ENCODE measurements around the gene KRT5. TPM values are rescaled to one million over a fixed set of nuclear protein-coding genes. Genes with fewer than 3 reads are reported as not detected.

The KRT5 gene
- polyA plus RNA-seq, 3 donors: 0.04 TPM; not detected in 2

GRCh38 chr12:52555577-52555976, 35.4 kb upstream of the KRT5 start:
- intact Hi-C loops (cut with micrococcal nuclease): no loop called here
- Mint-ChIP-seq H3K27me3 (ENCODE audit: low read depth in 3 of 3) (peaks cover 2 to 20% (median 19%) of the 10 kb centered on the region in 3 donors), H3K9me3 (peaks cover 0 to 3% (median 0%) of the 10 kb centered on the region in 7 donors), H3K4me3 (no peak overlapping the region), H3K27ac (peak overlapping the region in 2 of 7 donors; percentile 20 to 21), H3K36me3 (no peaks in the 10 kb centered on the region), H3K4me1 (no peaks in the 10 kb centered on the region)
- no peak for TF ChIP-seq CTCF (IDR thresholded peaks at IDR 0.05)
- 100% methylated on average over 3 of the region's 6 CpGs for WGBS (ENCODE audit: insufficient coverage)
- Histone ChIP-seq H3K36me3 (replicated peaks in 1 of 2; ENCODE audit: control insufficient read depth in 1 of 2, insufficient read depth in 2 of 2, low read length in 2 of 2) (no peaks in the 10 kb centered on the region), H3K4me3 (replicated peaks in 1 of 3; ENCODE audit: low read depth in 2 of 3, low read length in 3 of 3) (no peak overlapping the region), H4K20me1 (ENCODE audit: insufficient read depth, low read length) (no peaks in the 10 kb centered on the region), H3K9ac (ENCODE audit: insufficient read depth, low read length, poor library complexity, severe bottlenecking) (no peak overlapping the region), H3K9me3 (replicated peaks in 1 of 2; ENCODE audit: control insufficient read depth in 1 of 2, insufficient read depth in 1 of 2, low read length in 2 of 2) (no peaks in the 10 kb centered on the region), H3K79me2 (ENCODE audit: insufficient read depth, low read length) (no peaks in the 10 kb centered on the region), H3K4me2 (replicated peaks; ENCODE audit: extremely low read depth, low read length, poor library complexity, severe bottlenecking) (no peak overlapping the region), H3K27ac (ENCODE audit: low read depth in 1 of 2, low read length in 2 of 2) (no peak overlapping the region), H3K4me1 (ENCODE audit: control insufficient read depth in 1 of 2, insufficient read depth in 2 of 2, low read length in 2 of 2) (no peaks in the 10 kb centered on the region), H3K27me3 (ENCODE audit: control insufficient read depth in 2 of 2, insufficient read depth in 2 of 2, low read length in 2 of 2) (no peaks in the 10 kb centered on the region), H2AFZ (ENCODE audit: insufficient read depth, low read depth, low read length, poor library complexity, severe bottlenecking) (no peak overlapping the region)
- DNase-seq: no peak

GRCh38 chr12:52552681-52553195, 32.5 kb upstream of the KRT5 start, which contains the start of gene KRT71:
Gene KRT71, minus strand, starts transcription at chr12:52553145. Its CDS starts 68 bp downstream, at chr12:52553077.
- H3K9ac ChIP-seq (ENCODE audit: insufficient read depth, low read length, poor library complexity, severe bottlenecking): no peak within 1 kb of the TSS
- Mint-ChIP-seq H3K9me3 (peaks cover 0 to 3% (median 0%) of the 10 kb centered on the region in 7 donors), H3K27me3 (ENCODE audit: low read depth in 3 of 3) (peaks cover 2 to 10% (median 9%) of the 10 kb centered on the region in 3 donors)

More at GRCh38 chr12:52552681-52553195, 32.5 kb upstream of the KRT5 start, which contains the start of gene KRT71:
- Mint-ChIP-seq H3K4me3 (no peak within 1 kb of the TSS), H3K36me3 (no peaks in the 10 kb centered on the region), H3K27ac (peak within 1 kb of the TSS in 1 of 7 donors; percentile 4), H3K4me1 (no peaks in the 10 kb centered on the region)
- H4K20me1 ChIP-seq (ENCODE audit: insufficient read depth, low read length): no peaks in the 10 kb centered on the region
- H3K4me2 ChIP-seq (replicated peaks; ENCODE audit: extremely low read depth, low read length, poor library complexity, severe bottlenecking): no peak within 1 kb of the TSS
- no peaks in the 10 kb centered on the region for H3K36me3 ChIP-seq (replicated peaks in 1 of 2; ENCODE audit: control insufficient read depth in 1 of 2, insufficient read depth in 2 of 2, low read length in 2 of 2)
- no peak within 1 kb of the TSS for H3K4me3 ChIP-seq (replicated peaks in 1 of 3; ENCODE audit: low read depth in 2 of 3, low read length in 3 of 3)
- H3K27me3 ChIP-seq (ENCODE audit: control insufficient read depth in 2 of 2, insufficient read depth in 2 of 2, low read length in 2 of 2): no peaks in the 10 kb centered on the region
- no peaks in the 10 kb centered on the region for H3K79me2 ChIP-seq (ENCODE audit: insufficient read depth, low read length)
- no peak within 1 kb of the TSS for H2AFZ ChIP-seq (ENCODE audit: insufficient read depth, low read depth, low read length, poor library complexity, severe bottlenecking)
- 95% methylated on average over 14 of the region's 14 CpGs for WGBS (ENCODE audit: insufficient coverage)
- no peak for TF ChIP-seq CTCF (IDR thresholded peaks at IDR 0.05)
- H3K4me1 ChIP-seq (ENCODE audit: control insufficient read depth in 1 of 2, insufficient read depth in 2 of 2, low read length in 2 of 2): no peaks in the 10 kb centered on the region
- DNase-seq: no peak
- no peaks in the 10 kb centered on the region for H3K9me3 ChIP-seq (replicated peaks in 1 of 2; ENCODE audit: control insufficient read depth in 1 of 2, insufficient read depth in 1 of 2, low read length in 2 of 2)
- intact Hi-C loops (cut with micrococcal nuclease): no loop called here
- no peak within 1 kb of the TSS for H3K27ac ChIP-seq (ENCODE audit: low read depth in 1 of 2, low read length in 2 of 2)

All from CD14-positive monocyte (primary cell).